ENCODE measurements around the gene MLLT6.
A peak's percentile ranks its signal among the peaks of the same experiment; 100 is the strongest.

MLLT6 gene

DNA sequence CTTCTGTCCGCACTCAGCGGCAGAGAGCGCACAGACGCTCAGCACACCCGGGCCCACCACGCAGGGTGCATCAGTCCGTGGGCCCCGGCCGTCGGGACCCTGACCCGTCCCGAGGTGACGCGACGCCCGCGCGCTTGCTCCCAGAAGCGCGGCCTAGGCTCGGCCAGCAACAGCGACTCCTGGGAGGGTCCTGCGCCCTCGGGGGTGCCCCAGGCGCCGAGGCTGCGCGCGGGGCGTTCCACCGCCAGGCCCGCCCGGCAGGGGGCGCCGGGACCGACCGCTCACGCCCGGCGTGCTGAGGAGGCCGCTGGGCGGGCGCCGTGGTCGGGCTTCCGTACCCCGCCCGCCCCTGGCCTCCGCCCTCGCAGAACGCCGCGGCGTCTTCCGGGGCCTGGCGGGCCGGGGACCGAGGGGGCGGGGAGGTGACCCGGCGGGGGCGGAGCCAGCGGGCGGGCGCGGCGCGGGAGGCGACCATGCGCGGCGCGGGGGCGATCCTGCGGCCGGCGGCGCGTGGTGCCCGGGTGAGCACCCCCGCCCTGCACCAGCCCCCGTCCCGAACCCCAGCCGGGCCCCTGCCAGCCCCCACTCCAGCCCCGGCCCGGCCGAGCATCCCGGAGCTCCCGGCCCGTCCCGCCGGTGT is 24.9 kb downstream of the MLLT6 start, which contains the start of gene CISD3:
Gene CISD3, plus strand, starts transcription at position 456 of the 640 bp plus-strand sequence. Its CDS starts 18 bp downstream, at position 474.
- TF ChIP-seq CTCF (IDR thresholded peaks at IDR 0.05; ENCODE audit: low read depth, low read length, missing control alignments) = peak; percentile 70
- peak within 1 kb of the TSS; percentile 70 for H3K4me3 ChIP-seq (ENCODE audit: low read depth, low read length)
- no peak for DNase-seq (ENCODE audit: low read depth)

DNA sequence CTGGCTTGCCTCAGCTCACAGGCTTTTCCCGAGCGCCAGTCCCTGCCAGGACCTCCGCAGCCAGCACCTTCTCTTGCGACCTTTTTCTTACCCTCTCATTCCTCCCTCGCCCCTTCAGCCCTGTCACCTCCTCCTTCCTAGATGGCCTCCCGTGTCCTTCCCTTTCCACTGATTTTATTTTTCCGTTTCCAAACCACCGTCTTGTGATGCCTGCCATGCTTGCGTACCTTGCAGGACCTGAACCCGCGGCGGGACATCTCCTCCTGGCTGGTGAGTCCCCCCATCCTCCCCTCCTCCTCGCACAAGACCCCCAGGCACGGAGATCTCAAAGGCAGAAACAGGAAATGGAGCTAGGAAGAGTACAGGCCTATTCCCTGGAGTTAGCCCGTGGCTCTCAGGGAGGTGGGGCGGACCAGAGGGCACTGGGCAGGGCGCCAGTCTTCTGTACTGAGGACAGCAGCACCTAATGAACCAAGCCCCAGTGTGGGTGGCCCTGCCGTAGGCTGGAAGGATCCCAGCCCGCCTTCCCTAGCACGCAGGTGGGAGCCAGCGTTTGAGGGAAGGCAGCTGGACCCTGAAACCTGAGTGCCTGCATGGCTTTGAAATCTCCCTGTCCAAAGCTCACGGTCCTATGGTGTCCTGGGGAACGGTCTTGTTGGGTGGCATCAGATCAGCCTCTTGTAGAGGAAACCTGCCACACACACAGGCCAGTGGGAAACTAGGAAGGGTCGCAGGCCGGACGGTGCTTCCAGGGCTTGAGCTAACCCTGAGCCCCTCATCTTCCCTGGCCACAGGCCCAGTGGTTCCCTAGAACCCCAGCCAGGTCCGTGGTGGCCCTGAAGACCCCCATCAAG is 25.7 kb downstream of the MLLT6 start:
- H3K4me3 ChIP-seq (ENCODE audit: low read depth, low read length) = peak overlapping the region; percentile 70
- no peak for TF ChIP-seq CTCF (IDR thresholded peaks at IDR 0.05; ENCODE audit: low read depth, low read length, missing control alignments)
- DNase-seq (ENCODE audit: low read depth) = no peak

DNA sequence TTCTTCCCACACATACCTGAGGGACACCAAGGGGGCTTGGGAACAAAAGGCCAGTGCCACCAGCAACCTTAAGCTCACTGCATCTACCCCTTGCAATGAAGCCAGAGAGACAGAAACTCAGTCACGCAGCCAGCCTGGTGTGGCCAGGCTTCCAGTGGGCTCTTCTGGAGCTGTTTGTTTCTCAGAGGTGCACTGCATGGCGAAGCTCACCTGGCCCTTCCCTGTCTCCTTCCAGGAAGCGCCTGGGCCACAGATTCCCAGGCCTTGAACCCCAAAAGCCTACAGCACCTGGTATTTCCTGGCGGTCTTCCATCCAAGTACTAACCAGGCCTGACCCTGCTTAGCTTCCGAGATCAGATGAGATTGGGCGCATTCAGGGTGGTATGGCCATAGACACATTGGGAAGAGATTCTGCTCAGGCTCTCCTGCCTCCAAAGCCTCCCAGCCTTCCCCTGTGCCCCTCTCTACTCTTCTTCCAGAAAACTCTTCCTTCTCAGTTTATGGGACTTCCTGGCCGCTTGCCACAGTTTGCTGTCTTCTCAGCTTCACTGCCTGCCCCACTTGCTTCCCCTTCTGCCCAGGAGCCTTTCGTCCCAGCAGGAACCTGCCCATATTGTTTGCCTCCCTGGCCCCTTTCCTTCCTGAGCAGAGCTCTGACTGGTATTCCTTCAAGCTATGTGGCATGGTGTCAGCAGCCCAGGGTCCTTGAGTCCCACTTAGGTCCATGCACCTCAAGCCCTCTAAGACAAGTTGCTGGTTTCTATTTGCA is 26.6 kb downstream of the MLLT6 start:
- no peak for TF ChIP-seq CTCF (IDR thresholded peaks at IDR 0.05; ENCODE audit: low read depth, low read length, missing control alignments)
- DNase-seq (ENCODE audit: low read depth) = no peak
- peak overlapping the region; percentile 70 for H3K4me3 ChIP-seq (ENCODE audit: low read depth, low read length)

- no peak for DNase-seq (ENCODE audit: low read depth)
- no peak for TF ChIP-seq CTCF (IDR thresholded peaks at IDR 0.05; ENCODE audit: low read depth, low read length, missing control alignments)
These were observed 27.6 kb downstream of the MLLT6 start for GRCh38 chr17:38732376-38733281.

DNA sequence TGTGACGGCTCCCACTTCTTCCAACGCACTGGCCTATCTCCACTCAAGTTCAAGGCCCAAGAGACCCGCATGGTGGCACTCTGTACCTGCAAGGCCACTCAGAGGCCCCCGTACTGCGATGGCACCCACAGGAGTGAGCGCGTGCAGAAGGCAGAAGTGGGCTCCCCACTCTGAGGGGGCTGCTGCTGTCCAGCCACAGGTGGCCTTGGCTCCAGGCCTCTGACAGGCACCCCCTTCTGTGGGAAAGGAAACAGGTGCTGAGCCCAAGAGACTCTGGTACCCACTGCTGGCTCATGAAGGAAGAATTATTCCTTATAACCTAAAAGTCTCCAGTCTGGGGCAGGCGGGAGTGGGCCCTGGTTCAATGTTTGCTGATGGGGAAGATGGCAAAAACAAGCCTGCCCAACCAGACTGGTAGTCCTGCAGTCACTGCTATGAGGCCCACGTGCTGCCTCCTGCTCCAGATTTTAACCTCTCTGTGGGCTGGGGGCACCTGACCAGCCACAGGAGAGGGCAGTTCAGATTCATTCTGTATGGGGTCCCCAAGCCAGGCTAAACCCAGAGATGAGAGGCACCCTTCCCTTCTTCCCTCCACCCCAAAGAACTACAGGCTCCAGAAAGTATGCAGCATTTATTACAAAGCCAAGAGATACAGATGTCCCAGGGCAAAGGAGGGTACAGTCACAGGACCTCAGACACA is 28.4 kb downstream of the MLLT6 start:
- no peak for DNase-seq (ENCODE audit: low read depth)
- no peak for TF ChIP-seq CTCF (IDR thresholded peaks at IDR 0.05; ENCODE audit: low read depth, low read length, missing control alignments)
- no peak overlapping the region for H3K4me3 ChIP-seq (ENCODE audit: low read depth, low read length)

More at GRCh38 chr17:38732376-38733281, 27.6 kb downstream of the MLLT6 start:
- no peak overlapping the region for H3K4me3 ChIP-seq (ENCODE audit: low read depth, low read length)
